Spleen (tissue), 7 donors: ENCODE results near the gene SLC22A1.

Source experiments
- CTCF ChIP-seq, 11 experiments: fragments of 200-600 bp in 7 of 11; fragments of 450-650 bp in 4 of 11; sonication (generic) in 4 of 11; IDR thresholded peaks in 8 of 11; conservative IDR thresholded peaks in 3 of 11; 1 replicate in 7 of 11; 2 replicates in 4 of 11; pipeline versions ENCODE4 v1.4.0 to v1.8.0; 2016 to 2021; ENCODE audit warnings: antibody characterized with exemption in 11 of 11, inconsistent platforms in 4 of 11, mild to moderate bottlenecking in 1 of 11
- POLR2A ChIP-seq, 3 donors: fragments of 450-650 bp; IDR thresholded peaks; one replicate each; pipeline ENCODE4 v1.5.1; 2017; ENCODE audit warnings: antibody characterized with exemption in 3 of 3, mild to moderate bottlenecking in 1 of 3
- POLR2AphosphoS5 ChIP-seq, 3 donors: sonication (generic); formaldehyde crosslinking; IDR thresholded peaks; one replicate each; pipeline ENCODE4 v1.5.1; 2017; ENCODE audit warnings: antibody characterized with exemption in 3 of 3
- donor health status: DM: no; HTN: no; CAD: no; lungs with moderate emphysema.
- donor health status: DM: no; HTN: no; CAD: no.
- donor health status: DM: no; HTN: no; CAD: no.

- TF ChIP-seq CTCF (IDR thresholded peaks at IDR 0.05 in 8 of 11, conservative IDR thresholded peaks at IDR 0.05 in 3 of 11): peak in 5 of 11 experiments; percentile 19 to 43 (median 37)
- no peak for TF ChIP-seq POLR2AphosphoS5 (IDR thresholded peaks at IDR 0.05)
- TF ChIP-seq POLR2A (IDR thresholded peaks at IDR 0.05): no peak
These were observed 18.4 kb upstream of the SLC22A1 start for GRCh38 chr6:160102956-160103824.
